Uterus (tissue), 2 donors: Measurements from ENCODE around the gene ANKRD11.
A peak's percentile ranks its signal among the peaks of the same experiment; 100 is the strongest.

Source experiments
- CTCF ChIP-seq, 4 experiments: fragments of 200-600 bp in 2 of 4; fragments of 450-650 bp in 2 of 4; sonication (generic) in 2 of 4; IDR thresholded peaks; one replicate each; pipeline ENCODE4 v1.5.1; 2016 to 2019; ENCODE audit warnings: antibody characterized with exemption in 4 of 4, mild to moderate bottlenecking in 2 of 4, moderate library complexity in 1 of 4
- POLR2A ChIP-seq, 2 donors: fragments of 450-650 bp; IDR thresholded peaks; one replicate each; pipeline ENCODE4 v1.6.1; 2016; ENCODE audit warnings: antibody characterized with exemption in 2 of 2, mild to moderate bottlenecking in 1 of 2, moderate library complexity in 1 of 2

DNA sequence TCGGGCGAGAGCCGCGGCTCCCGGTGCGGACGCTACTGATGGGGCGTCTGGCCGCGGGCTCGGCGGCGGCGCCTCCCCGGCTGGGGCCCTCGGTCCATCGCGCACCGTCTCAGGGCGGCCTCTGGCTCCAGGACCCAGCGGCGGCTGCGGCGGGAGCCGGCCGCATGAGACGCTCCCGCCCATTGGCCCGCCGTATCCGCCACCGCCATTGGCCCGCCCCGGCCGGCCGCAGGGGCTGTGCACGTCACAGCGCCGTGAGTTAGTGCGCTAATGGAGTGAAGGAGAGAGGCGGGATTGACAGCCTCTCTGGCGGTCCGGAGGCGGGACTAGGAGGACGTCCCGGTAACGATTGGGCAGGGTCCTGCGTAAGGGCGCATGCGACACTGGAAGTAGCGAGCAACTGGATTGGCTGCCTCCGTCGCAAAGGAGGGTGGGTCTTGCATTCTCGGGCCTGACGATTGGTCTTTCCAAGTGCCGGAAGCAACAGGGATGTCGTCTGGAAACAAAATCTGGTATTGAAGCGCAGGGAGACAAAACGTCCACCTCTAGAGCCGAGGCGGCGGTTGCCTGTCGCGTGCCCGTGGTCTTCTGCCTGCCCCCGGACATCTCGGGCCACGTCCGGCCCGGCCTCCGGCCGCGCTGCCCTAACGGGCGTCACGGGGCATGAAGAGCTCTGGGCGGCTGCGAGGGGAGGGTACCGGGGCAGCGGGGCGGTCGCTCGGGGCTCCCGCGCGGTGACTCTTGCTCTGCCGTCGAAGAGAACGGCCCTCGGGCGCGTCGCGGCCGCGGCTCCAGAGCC is at the start of gene ANKRD11:
- TF ChIP-seq CTCF (IDR thresholded peaks at IDR 0.05) (peak in 1 of 4 experiments; percentile 14), POLR2A (IDR thresholded peaks at IDR 0.05) (peak; percentile 82 to 95)
